GM12878 (cell line): ENCODE measurements around the gene RAB11A. TPM values are rescaled to one million over a fixed set of nuclear protein-coding genes. Genes with fewer than 3 reads are reported as not detected.

Source experiments
- ATAC-seq: fragments of 200-7000 bp; cut with Tn5 transposase; 3 replicates; pipeline ENCODE4 v1.9.1; 2020; ENCODE audit warnings: mild to moderate bottlenecking, moderate library complexity
- BruUV-seq: library from RNA; stranded (reverse); fragments of 400-500 nt; replicated peaks from 2 replicates; lab custom pipeline; 2021; lab: Mats Ljungman, UMichigan
- CTCF ChIA-PET: fragments of 300-600 bp; sonication (Branson Sonifier 250); formaldehyde crosslinking; extraction: SDS; loops from one replicate; lab custom pipeline; 2021; ENCODE audit warnings: inconsistent platforms; lab: Yijun Ruan, JAX
- POLR2A ChIA-PET: fragments of 350-600 bp; formaldehyde crosslinking; extraction: SDS; loops from one replicate; lab custom pipeline; 2021; ENCODE audit warnings: inconsistent platforms; lab: Charles Lee
- RAD21 ChIA-PET: fragments of 300-600 bp; sonication (Branson Sonifier 250); formaldehyde crosslinking; loops from one replicate; lab custom pipeline; 2023; ENCODE audit warnings: antibody characterized with exemption; ENCODE audit not compliant: unreplicated experiment; lab: Charles Lee
- SMC1A ChIA-PET: fragments of 300-600 bp; sonication (Branson Sonifier 250); formaldehyde crosslinking; loops from one replicate; lab custom pipeline; 2023; ENCODE audit not compliant: unreplicated experiment, uncharacterized antibody; lab: Charles Lee
- DNase-seq: peaks from one replicate; pipeline ENCODE4 v3.0.0-alpha.2; 2011; ENCODE audit warnings: low read depth, low spot score
- FAIRE-seq: peaks from 3 replicates; lab custom pipeline; 2011; peaks lifted over from hg19 to GRCh38; lab: Jason Lieb, UNC
- H2AFZ ChIP-seq: 2 replicates; pipeline ENCODE4 v1.6.0; 2011; ENCODE audit warnings: low read depth, low read length, control low read depth; ENCODE audit not compliant: control insufficient read depth
- H3K27ac ChIP-seq: 2 replicates; pipeline ENCODE4 v1.5.1; 2011; ENCODE audit warnings: control low read depth; ENCODE audit not compliant: control insufficient read depth, insufficient read depth
- H3K27me3 ChIP-seq, 2 experiments: replicated peaks in 1 of 2; 2 replicates each; pipeline versions ENCODE4 v1.6.0 to v1.6.1; 2011; ENCODE audit warnings: low read length in 1 of 2; ENCODE audit not compliant: control insufficient read depth in 2 of 2, insufficient read depth in 2 of 2
- H3K36me3 ChIP-seq, 2 experiments: 2 replicates each; pipeline ENCODE4 v1.5.1; 2011; ENCODE audit warnings: low read length in 1 of 2; ENCODE audit not compliant: control insufficient read depth in 2 of 2, insufficient read depth in 2 of 2
- H3K4me1 ChIP-seq: 2 replicates; pipeline ENCODE4 v1.6.1; 2011; ENCODE audit warnings: mild to moderate bottlenecking, low read length, moderate library complexity, mixed read lengths; ENCODE audit not compliant: control insufficient read depth, insufficient read depth
- H3K4me2 ChIP-seq: 2 replicates; pipeline ENCODE4 v1.6.0; 2011; ENCODE audit warnings: control low read depth; ENCODE audit not compliant: control insufficient read depth, insufficient read depth
- H3K4me3 ChIP-seq: fragments of 200-600 bp; sonication (generic); 2 replicates; pipeline ENCODE4 v1.5.1; 2016
- H3K79me2 ChIP-seq: 2 replicates; pipeline ENCODE4 v1.6.0; 2011; ENCODE audit warnings: low read length; ENCODE audit not compliant: control insufficient read depth, insufficient read depth
- H3K9ac ChIP-seq: 2 replicates; pipeline ENCODE4 v1.8.0; 2011; ENCODE audit warnings: low read length, control low read depth, mixed read lengths; ENCODE audit not compliant: control insufficient read depth, insufficient read depth
- H3K9me3 ChIP-seq: replicated peaks from 3 replicates; pipeline ENCODE4 v1.5.1; 2011; ENCODE audit warnings: mild to moderate bottlenecking, low read length; ENCODE audit not compliant: control insufficient read depth, insufficient read depth
- H4K20me1 ChIP-seq: 2 replicates; pipeline ENCODE4 v1.6.0; 2011; ENCODE audit not compliant: control insufficient read depth, insufficient read depth
- CUX1 ChIP-seq: IDR thresholded peaks from 2 replicates; pipeline ENCODE4 v1.6.1; 2012; ENCODE audit warnings: improper control_type of control experiment, low read depth, low read length; ENCODE audit not compliant: insufficient replicate concordance
- EP300 ChIP-seq, 2 experiments: fragments of 150-350 bp in 1 of 2; IDR thresholded peaks; 2 replicates each; pipeline ENCODE4 v1.6.1; 2011 to 2012; ENCODE audit warnings: low read depth in 2 of 2, low read length in 2 of 2, borderline replicate concordance in 1 of 2, improper control_type of control experiment in 1 of 2, inconsistent platforms in 1 of 2; ENCODE audit not compliant: control insufficient read depth in 1 of 2
- ESRRA ChIP-seq: IDR thresholded peaks from 2 replicates; pipeline ENCODE4 v1.6.1; 2012; ENCODE audit warnings: mild to moderate bottlenecking, low read length, improper control_type of control experiment
- IKZF1 ChIP-seq: fragments of 450-650 bp; conservative IDR thresholded peaks from 2 replicates; pipeline ENCODE4 v1.6.1; 2017; ENCODE audit warnings: antibody characterized with exemption, mild to moderate bottlenecking
- IKZF2 ChIP-seq, 2 experiments: fragments of 450-650 bp; IDR thresholded peaks; 2 replicates each; pipeline ENCODE4 v1.6.1; 2017; ENCODE audit warnings: mild to moderate bottlenecking in 2 of 2, moderate library complexity in 2 of 2
- KAT2A ChIP-seq: conservative IDR thresholded peaks from 2 replicates; pipeline ENCODE4 v1.6.1; 2011; ENCODE audit warnings: low read depth, low read length; ENCODE audit not compliant: control insufficient read depth
- KLF5 ChIP-seq: fragments of 450-650 bp; IDR thresholded peaks from 2 replicates; pipeline ENCODE4 v1.6.1; 2014; ENCODE audit warnings: mild to moderate bottlenecking; ENCODE audit not compliant: partially characterized antibody
- MTA2 ChIP-seq: fragments of 450-650 bp; IDR thresholded peaks from 2 replicates; pipeline ENCODE4 v1.6.1; 2016; ENCODE audit warnings: low read depth, mild to moderate bottlenecking, moderate library complexity
- MTA3 ChIP-seq: IDR thresholded peaks from 2 replicates; pipeline ENCODE4 v1.6.1; 2012; ENCODE audit warnings: low read length, inconsistent platforms, borderline replicate concordance
- MYB ChIP-seq: fragments of 150-350 bp; IDR thresholded peaks from 2 replicates; pipeline ENCODE4 v1.6.1; 2014; ENCODE audit warnings: mild to moderate bottlenecking, low read depth, low read length, borderline replicate concordance
- POLR2AphosphoS2 ChIP-seq: IDR thresholded peaks from 2 replicates; pipeline ENCODE4 v1.6.1; 2011; ENCODE audit warnings: low read depth, mild to moderate bottlenecking, low read length, improper control_type of control experiment, moderate library complexity
- SKIL ChIP-seq: fragments of 450-650 bp; IDR thresholded peaks from 2 replicates; pipeline ENCODE4 v1.6.1; 2017; ENCODE audit warnings: mild to moderate bottlenecking, low read depth, inconsistent platforms; ENCODE audit not compliant: poor library complexity, severe bottlenecking
- TCF12 ChIP-seq: IDR thresholded peaks from 2 replicates; pipeline ENCODE4 v1.6.1; 2011; ENCODE audit warnings: low read depth, mild to moderate bottlenecking, low read length
- ZZZ3 ChIP-seq: IDR thresholded peaks from 2 replicates; pipeline ENCODE4 v1.6.1; 2011; ENCODE audit warnings: low read depth; ENCODE audit not compliant: control insufficient read depth, insufficient read length
- WGBS: methylation state at CpG from one replicate; pipeline ENCODE4 v1.1.6; 2016; ENCODE audit warnings: low lambda C conversion rate; ENCODE audit not compliant: insufficient replicate concordance, insufficient coverage; ENCODE audit errors: missing lambda C conversion rate; 5-methylcytosine and 5-hydroxymethylcytosine counted together
- in situ Hi-C: fragments of 300-500 bp; cut with MboI; formaldehyde crosslinking; loops from 9 replicates; pipeline ENCODE4 v1.14.3; 2018; ENCODE audit warnings: mixed read lengths
- intact Hi-C: fragments of 100-400 bp; cut with micrococcal nuclease; formaldehyde crosslinking; loops from one replicate; pipeline ENCODE4 v1.14.2; 2022; ENCODE audit not compliant: unreplicated experiment
- polyA plus RNA-seq, 11 experiments: library from polyadenylated mRNA; depleted of rRNA in 4 of 11; unstranded in 6 of 11; stranded (reverse) in 5 of 11; fragments of >200 nt; fragmentation: Nextera tagmentation in 4 of 11; fragmentation: Illumina TruSeq in 1 of 11; extraction: Ambion mirVana in 4 of 11; extraction: Trizol in 1 of 11; gene quantifications; 1 replicate in 1 of 11; 2 replicates in 10 of 11; pipeline versions ENCODE4 v1.2.1 to v1.2.3, GENCODE V29; 2011 to 2016; ENCODE audit warnings: inconsistent platforms in 2 of 11, missing spikeins in 2 of 11, low read depth in 1 of 11
- total RNA-seq, 4 experiments: library from RNA; depleted of rRNA in 3 of 4; stranded (reverse); fragments of >200 nt in 3 of 4; fragmentation: Illumina TruSeq in 1 of 4; extraction: Trizol in 1 of 4; gene quantifications; 2 replicates each; pipeline versions ENCODE4 v1.2.1 to v1.2.3, GENCODE V29; 2013 to 2021

The RAB11A gene
- total and polyA plus RNA-seq, 10 of the 15 experiments (the other 5 are each of a cell fraction or from before 2014, with no cell fraction given), result 128 to 387 (median 224) TPM

- no peak overlapping the region for H3K4me3 ChIP-seq
- no peaks in the 10 kb centered on the region for H3K9me3 ChIP-seq
- no TSS peak for BruUV-seq
- in situ Hi-C loops (no loop called here), intact Hi-C loops (loop anchor here (2.0 kb wide), 1 partner anchor 366 kb away; no protein-coding TSS in a partner anchor)
- peak overlapping the region; percentile 39; the same call in 1 of the 2 replicates for H3K9ac ChIP-seq
- H2AFZ ChIP-seq, result no peak overlapping the region
- FAIRE-seq, result peak; percentile 61
- CTCF ChIA-PET, result interaction anchor here (0.8 to 3.1 kb wide), 17 partner anchors 9 to 578 kb away, joined by 3 to 19 read pairs (median 4); partner anchors contain the start of gene RAB11A
- H3K36me3 ChIP-seq, result no peaks in the 10 kb centered on the region; a peak in 1 of 4 replicates
- H4K20me1 ChIP-seq, result no peaks in the 10 kb centered on the region
- peak overlapping the region; percentile 49 for H3K4me2 ChIP-seq
- ATAC-seq, result peak; percentile 44
- RAD21 ChIA-PET, result interaction anchor here (0.7 to 3.1 kb wide), 32 partner anchors 8 to 577 kb away, joined by 3 to 57 read pairs (median 5); partner anchors contain the start of genes DENND4A, RAB11A and SNAPC5
- peak; percentile 89 for DNase-seq
- 9% methylated on average over 4 of the region's 4 CpGs for WGBS
- no peaks in the 10 kb centered on the region for H3K79me2 ChIP-seq
- no peaks in the 10 kb centered on the region for H3K27me3 ChIP-seq
- SMC1A ChIA-PET, result interaction anchor here (0.6 to 4.4 kb wide), 42 partner anchors 8 to 1164 kb away, joined by 3 to 70 read pairs (median 4); partner anchors contain the start of gene RAB11A
- POLR2A ChIA-PET, result interaction anchor here (0.5 to 3.2 kb wide), 17 partner anchors 10 to 551 kb away, joined by 3 to 23 read pairs (median 4); partner anchors contain the start of gene RAB11A
- peak overlapping the region; percentile 75 for H3K27ac ChIP-seq
- peaks cover 63% of the 10 kb centered on the region for H3K4me1 ChIP-seq
- no peak for TF ChIP-seq MYB
- no peak for TF ChIP-seq POLR2AphosphoS2
- TF ChIP-seq SKIL, result peak; percentile 67
- peak in 1 of 2 experiments; percentile 59; a peak in 2 of 4 replicates for TF ChIP-seq IKZF2 (IDR thresholded peaks at IDR 0.05)
- peak; percentile 82; the same call in 1 of the 2 replicates for TF ChIP-seq ESRRA
- no peak for TF ChIP-seq KLF5
- no peak for TF ChIP-seq KAT2A
- TF ChIP-seq MTA2, result peak; percentile 88
- TF ChIP-seq IKZF1, result peak; percentile 48
- TF ChIP-seq CUX1, result peak; percentile 83
- no peak for TF ChIP-seq TCF12
- peak; percentile 51 to 86; a peak in 2 of 4 replicates for TF ChIP-seq EP300 (IDR thresholded peaks at IDR 0.05; ENCODE audit: borderline replicate concordance in 1 of 2, control insufficient read depth in 1 of 2, low read depth in 2 of 2, low read length in 2 of 2)
- TF ChIP-seq ZZZ3, result no peak
- peak; percentile 64; the same call in 1 of the 2 replicates for TF ChIP-seq MTA3
Measured at GRCh38 chr15:65920825-65921309, 51.6 kb downstream of the RAB11A start.
